Stimulated activated CD4-positive, alpha-beta T cell treated with anti-CD3 and anti-CD28 coated beads, Interleukin-2, amount 100 ng/mL, for 48 hours (primary cell): ENCODE data around the gene TDRD1.

Source experiments
- DNase-seq, 2 donors: peaks; one replicate each; pipeline ENCODE4 v3.0.0-alpha.2; 2020

The TDRD1 gene

DNA sequence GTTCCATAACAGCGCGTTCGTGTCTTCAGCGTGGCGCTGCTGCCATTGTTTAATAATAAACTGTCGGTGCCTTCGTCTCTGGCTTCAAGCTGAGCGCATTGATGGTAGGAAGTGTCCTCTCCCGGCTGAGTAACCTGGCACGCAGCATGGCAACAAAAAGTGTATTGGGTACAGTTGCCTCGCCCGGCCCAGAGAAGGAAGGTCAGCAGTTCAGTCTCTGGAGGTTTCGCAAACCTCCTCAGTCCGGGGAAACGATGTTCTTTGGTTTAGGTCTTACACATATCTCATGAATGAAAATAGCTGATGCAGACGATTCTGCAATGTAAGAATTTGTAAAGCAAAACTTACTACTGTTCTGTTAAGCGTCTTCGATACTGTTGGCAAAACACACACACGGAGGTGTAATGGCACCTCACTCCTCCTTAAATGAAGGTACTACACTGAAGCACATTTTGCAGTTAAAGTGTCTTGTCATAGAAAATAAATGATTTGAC lies 4.4 kb upstream of the TDRD1 start:
- no peak for DNase-seq

GRCh38 chr10:114175667-114176066 lies 3.5 kb upstream of the TDRD1 start:
- DNase-seq, result no peak

- no peak for DNase-seq
These were observed 2.6 kb upstream of the TDRD1 start for GRCh38 chr10:114176511-114176910.

DNA sequence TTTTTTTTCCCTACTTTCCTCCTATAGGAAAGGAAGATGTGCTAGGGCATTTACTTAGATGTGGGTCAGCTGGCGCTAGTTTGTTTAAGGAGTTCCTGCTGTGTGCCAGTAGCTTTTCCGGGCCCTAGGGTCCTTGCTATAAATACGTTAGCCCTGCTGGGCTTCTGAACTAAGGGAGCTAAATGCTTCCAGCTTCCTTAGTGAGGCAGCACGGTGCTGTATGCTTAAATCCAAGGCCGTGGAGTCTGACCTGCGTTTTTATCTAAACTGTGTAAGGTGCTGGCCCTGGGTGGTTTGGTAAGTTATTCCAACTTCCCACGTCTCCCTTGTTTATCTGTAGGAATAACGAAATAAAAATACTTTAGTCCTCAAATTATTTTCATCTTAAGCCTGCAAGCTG lies 594 bp downstream of the TDRD1 start:
- DNase-seq, result no peak

- DNase-seq, result no peak
These were observed 1.8 kb downstream of the TDRD1 start for GRCh38 chr10:114180937-114181336.

- no peak for DNase-seq
These were observed 2.8 kb downstream of the TDRD1 start for GRCh38 chr10:114181971-114182370.

- no peak for DNase-seq
These were observed 4.4 kb downstream of the TDRD1 start for GRCh38 chr10:114183563-114183962.

GRCh38 chr10:114184276-114184675 lies 5.1 kb downstream of the TDRD1 start:
- no peak for DNase-seq

DNA sequence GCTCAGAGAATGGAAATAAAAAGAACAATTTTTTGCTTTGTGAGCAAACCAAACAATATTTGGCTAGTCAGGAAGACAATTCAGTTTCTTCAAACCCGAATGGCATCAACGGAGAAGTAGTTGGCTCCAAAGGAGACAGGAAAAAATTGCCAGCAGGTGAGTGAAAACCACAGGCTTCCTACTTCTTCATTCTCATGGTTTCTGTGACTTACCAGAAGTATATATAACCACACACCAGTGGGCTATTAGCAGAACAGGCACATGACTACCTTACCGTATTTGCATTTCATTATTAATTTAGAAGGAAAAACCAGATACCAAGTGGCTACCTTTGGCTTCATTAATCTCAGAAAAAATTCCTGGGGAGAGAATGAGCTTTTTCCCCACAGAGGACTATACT lies 8.8 kb downstream of the TDRD1 start:
- DNase-seq, result no peak

DNA sequence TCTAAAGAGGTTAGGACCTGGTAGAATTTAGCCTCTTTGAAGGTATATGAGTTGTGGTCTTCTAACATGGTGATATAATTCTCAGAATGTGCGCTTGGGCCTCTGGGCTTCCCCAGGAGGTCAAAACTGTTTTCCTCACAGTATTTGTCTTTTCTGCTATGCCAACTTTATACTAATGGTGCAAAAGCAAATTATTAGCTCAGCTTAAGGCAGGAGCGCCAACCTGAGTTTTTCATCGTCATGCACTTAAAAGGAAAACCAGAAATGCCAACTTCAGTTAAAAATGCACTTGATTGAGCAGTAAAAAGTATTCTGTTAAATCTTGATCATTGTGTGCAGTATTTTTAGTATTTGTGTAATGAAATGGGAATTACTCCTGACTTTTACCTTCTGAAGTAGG lies 9.7 kb downstream of the TDRD1 start:
- no peak for DNase-seq

DNA sequence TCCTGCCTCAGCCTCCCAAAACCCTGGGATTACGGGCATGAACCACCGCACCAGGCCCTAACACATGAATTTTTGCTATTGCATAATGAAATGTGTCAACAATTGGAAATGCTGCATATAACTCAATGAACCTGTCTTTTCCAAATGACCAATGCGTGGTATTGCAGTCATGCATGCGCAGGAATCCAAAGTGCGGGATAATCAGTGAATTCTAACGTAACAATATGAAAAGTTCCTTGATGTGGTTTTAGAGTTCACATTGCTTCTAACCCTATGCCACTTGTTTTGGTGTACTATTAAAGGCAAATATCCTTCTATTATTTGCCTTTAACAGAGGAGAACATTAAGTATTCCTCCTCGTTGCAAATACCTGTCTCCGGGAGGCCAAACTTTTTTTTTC lies 10.5 kb downstream of the TDRD1 start:
- no peak for DNase-seq

DNA sequence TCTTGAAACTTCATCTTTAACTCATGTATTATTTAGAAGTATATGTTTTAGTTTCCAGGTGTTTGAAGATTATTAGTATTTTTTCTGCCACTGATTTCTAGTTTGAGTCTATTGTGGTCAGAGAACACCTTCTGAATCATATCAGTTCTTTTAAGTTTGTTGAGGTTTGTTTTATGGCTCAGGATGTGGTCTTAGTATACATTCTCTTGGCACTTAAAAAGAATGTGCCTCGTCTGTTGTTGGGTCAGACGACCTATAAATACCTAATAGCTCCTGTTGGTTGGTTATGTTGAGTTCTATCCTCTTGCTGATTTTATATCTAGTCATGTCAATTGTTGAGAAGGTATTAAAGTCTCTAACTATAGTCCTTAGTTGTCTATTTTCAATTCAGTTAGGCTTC lies 15.9 kb downstream of the TDRD1 start:
- no peak for DNase-seq

GRCh38 chr10:114199239-114199638 lies 20.1 kb downstream of the TDRD1 start:
- no peak for DNase-seq

- DNase-seq, result no peak
These were observed 23.7 kb downstream of the TDRD1 start for GRCh38 chr10:114202812-114203211.

DNA sequence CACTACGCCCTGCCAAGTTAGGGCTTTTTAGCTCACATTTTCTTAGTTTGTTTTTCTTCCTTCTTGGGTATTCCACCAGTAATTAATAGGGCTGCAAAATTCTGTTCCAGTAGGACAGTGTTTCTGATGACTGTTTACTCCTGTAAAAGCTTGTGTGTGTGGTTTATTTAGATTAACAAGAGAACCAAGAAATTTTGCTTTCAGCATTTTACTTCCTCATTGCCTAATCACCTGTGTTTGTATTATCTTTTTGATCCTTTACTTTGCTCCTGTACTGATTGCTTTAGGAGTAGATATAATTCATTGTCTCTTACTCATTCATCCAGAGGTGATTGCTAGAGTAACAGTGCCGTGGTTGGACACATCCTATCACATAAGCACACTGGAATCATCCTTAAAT lies 27.7 kb downstream of the TDRD1 start:
- no peak for DNase-seq

DNA sequence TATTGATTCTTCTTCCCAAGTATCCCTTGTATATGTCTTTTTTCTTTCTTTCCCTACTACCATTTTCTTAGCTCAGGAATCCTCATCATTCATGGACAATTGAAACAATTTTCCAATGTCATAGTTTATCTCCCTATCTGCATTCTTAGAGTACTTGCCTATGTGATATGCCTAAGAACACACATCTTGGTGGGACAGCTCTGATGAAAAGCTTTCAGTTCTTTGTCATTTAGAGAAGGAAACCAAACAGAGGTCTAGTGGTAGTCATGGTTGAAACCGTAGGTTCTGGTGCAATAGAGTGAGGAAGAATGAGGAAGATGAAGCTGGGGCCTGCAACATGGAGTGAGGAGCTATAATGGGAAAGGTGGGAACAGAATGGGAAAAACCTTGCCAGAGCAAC lies 28.2 kb downstream of the TDRD1 start:
- DNase-seq, result no peak

- no peak for DNase-seq
These were observed 29.2 kb downstream of the TDRD1 start for GRCh38 chr10:114208351-114208750.

DNA sequence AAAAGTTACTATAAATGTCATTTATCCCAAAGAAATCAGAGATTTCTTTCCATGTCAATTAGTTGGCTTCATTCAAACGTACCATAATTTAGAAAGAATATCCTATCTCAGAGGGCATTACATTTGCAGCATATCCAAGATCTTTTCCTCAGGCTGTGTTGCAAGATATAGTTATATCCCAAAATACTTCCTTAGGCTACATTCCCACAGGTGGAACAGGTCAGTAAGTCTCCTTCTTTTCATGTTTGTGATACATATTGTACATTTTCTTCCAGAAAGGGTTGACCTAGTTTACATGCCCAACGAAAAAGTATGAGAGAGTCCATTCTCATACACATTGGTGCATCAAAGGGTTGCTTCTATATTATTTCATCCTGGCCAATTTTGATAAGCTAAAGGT lies 33.0 kb downstream of the TDRD1 start:
- no peak for DNase-seq

GRCh38 chr10:114215033-114215432 lies 35.9 kb downstream of the TDRD1 start:
- no peak for DNase-seq

GRCh38 chr10:114220281-114220680 lies 41.1 kb downstream of the TDRD1 start:
- DNase-seq, result no peak

DNA sequence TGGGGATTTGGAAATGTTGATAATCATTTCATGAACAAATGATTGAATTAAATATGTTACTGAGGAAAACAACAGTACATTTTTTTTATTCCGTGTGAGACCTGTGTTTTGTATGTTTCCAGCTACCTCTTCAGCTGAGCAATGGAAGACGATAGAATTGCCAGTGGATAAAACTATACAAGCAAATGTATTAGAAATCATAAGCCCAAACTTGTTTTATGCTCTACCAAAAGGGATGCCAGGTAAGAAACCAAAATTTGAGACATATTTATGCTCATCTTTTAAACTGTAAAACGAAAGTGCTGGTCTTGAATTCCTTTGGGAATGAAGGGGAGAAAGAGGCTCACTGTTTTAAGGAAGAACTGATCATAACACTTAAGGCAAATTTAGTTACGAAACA lies 42.1 kb downstream of the TDRD1 start:
- DNase-seq, result no peak

- DNase-seq, result no peak
These were observed 43.9 kb downstream of the TDRD1 start for GRCh38 chr10:114223066-114223465.

DNA sequence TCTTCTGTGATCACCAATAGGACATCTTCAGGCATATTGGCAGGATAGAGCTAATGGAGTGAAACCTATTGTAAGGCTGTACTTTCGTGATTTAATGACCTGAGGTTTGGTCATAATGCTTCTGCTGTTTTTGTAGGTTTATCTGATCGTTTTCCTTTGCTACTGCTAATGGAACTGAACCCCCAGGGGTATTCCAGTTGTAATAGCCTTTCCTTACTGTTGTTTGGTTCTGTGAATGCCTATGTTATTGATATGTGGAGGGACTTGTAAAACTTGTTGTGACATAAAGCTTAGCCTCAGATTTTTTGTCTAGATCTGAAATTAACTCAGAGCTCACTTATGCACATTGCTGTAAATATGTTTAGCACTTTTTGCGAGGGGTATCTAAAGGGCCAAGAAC lies 49.0 kb downstream of the TDRD1 start:
- DNase-seq, result no peak

DNA sequence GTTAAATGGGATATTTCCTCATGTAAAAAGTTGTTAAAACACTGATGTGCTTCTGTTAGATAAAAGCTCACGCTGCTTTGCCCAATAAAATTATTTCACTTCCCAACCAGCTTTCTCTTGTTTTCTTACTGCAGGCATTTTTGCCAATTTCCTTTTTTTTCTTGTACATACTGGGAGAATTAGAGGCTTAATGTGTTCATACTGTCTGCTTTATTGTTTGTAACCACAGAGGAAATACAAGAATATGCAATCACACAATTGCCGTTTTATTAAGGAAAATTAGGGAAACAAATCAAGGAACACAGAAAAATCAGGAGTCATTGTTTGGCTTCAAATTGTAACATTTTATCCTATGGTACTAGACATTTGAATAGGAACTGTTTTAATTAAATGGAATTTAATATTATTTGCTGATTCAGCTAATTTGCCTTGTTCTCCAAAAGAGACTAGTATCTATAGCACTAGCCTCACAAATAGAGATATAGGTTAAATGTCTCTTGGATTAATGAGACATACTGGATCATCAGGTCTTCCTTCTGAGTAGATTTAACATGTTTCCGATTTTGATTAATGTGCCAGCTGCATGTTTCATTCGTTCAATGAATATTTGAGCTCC lies 53.5 kb downstream of the TDRD1 start:
- no peak for DNase-seq

GRCh38 chr10:114233482-114233881 lies 54.3 kb downstream of the TDRD1 start:
- no peak for DNase-seq

GRCh38 chr10:114234132-114234531 lies 55.0 kb downstream of the TDRD1 start:
- no peak for DNase-seq
